DMS153 (cell line): ENCODE data around the gene ARHGEF3.
A peak's percentile ranks its signal among the peaks of the same experiment; 100 is the strongest.
"Not testable (repeated sequence)": the region's sequence is repeated elsewhere in the genome, so short reads cannot be mapped to it uniquely, and the experiment has no call there.

Experiments used
- DNase-seq: peaks from one replicate; lab custom pipeline; 2025; lab: John Stamatoyannopoulos, UW

The ARHGEF3 gene

DNA sequence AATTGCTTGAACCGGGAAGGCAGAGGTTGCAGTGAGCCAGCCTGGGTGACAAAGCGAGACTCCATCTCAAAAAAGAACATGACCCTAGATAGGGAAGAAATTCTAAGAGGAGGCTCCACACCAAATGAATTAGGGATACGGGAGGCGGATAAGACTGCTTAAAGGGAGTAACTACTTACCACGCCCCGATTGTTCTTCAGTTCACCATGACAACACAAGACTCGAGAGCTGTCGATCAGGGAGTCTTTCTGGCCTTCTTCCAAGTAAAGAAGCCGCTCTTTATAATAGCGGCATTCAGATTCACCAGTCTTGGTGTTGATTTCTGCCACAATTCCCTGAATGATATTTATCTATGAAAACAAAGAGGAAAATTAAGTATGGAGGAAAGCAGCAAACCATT, 64.7 kb downstream of the ARHGEF3 start:
- no peak for DNase-seq

DNA sequence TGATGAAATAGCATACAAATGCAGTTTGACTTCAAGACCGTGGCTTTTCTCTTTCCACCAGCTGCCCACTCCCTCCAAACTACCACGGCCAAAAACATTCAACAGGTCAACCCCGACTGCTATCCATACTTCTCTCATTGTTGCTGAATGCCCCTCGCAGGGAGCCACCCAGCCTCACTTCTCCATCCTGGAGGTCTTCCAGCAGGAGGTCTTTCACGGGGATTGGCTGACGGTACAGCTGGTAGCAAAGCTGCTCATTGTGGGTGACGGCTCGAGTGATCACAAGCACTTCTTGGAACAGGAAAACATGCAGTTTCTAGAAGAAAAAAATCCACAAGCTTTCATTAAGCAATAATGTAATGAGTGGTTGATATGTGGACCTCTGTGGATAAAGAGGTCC, 69.6 kb downstream of the ARHGEF3 start:
- no peak for DNase-seq

DNA sequence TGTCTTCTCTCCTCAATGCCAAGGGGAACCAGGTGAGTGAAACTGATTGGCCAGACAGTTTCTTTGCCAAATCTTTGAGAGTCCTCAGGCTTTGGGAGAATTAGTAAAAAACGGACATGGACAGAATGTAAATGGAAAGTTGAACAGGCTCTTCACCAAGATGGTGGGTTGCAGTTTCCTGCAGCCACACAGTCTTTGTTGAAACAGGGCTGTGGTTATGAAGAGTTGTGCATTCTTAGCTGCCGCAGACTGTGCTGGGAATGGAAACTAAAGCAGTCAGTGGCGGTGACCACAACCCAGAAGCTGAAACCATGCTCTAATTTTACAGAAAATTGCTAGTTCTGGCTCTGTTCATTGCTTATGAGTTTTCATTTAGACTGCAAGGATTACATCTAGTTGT, 76.6 kb downstream of the ARHGEF3 start:
- no peak for DNase-seq

DNA sequence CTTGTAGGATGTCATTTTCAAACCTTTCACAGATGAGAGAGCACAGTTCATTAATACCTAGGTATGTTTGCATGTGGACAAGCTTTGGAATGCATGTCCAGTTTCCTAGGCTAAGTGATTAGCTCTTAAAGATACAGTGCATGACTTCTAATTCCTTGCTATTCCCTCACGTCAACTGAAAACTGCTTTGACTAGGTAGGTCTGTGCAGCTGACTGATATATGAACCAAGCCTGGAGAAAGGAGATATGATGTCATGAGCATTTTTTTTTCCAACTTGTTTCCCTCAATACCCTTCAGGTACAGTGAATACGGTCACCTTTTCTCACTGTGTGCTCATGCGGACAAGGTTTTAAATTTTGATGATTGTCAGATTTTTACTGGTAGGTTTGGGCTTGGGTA, 77.1 kb downstream of the ARHGEF3 start:
- DNase-seq: no peak

DNA sequence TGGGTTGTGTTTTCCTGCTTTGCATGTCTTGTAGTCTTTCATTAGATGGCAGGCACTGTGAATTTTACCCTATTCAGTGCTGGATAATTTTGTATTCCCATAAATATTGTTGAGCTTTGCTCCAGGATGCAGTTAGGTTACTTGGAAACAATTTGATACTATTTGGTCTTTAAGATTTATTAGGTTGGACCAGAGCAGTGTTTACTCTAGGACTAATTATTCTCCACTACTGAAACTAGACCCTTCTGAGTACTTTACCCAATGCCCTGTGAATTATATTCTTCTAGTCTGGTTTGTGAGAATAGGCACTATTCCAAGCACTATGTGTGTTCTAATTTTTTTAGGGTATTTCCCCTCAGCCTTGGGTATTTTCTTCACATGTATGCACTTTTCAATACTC, 80.9 kb downstream of the ARHGEF3 start:
- no peak for DNase-seq

DNA sequence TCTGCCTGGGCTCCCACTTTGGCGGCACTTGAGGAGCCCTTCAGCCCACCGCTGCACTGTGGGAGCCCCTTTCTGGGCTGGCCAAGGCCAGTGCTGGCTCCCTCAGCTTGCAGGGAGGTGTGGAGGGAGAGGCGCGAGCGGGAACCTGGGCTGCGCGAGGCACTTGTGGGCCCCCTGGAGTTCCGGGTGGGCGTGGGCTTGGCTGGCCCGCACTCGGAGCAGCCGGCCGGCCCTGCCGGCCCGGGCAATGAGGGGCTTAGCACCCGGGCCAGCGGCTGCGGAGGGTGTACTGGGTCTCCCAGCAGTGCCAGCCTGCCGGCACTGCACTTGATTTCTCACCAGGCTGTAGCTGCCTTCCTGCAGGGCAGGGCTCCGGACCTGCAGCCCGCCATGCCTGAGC, 82.9 kb downstream of the ARHGEF3 start:
- DNase-seq: not testable (repeated sequence)

DNA sequence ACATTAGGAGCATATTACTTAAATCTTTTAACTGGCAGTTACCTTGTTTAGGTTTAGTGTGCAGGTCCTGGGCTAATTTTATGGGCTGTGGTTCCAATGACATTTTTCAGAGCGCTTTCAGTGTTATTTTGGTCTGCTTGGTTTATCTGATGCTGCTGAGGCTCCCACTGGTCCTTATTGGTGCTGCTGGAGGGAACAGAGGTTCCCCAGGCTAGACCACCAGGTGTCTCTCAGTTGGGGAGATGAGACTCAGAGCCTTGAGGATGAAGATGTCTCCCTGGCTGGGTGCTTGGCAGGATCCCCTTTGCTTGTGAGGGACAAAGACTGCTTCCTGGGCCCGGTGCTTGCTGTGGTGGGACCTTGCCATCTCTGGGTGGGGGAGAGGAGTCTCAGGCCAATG, 90.4 kb downstream of the ARHGEF3 start:
- no peak for DNase-seq

DNA sequence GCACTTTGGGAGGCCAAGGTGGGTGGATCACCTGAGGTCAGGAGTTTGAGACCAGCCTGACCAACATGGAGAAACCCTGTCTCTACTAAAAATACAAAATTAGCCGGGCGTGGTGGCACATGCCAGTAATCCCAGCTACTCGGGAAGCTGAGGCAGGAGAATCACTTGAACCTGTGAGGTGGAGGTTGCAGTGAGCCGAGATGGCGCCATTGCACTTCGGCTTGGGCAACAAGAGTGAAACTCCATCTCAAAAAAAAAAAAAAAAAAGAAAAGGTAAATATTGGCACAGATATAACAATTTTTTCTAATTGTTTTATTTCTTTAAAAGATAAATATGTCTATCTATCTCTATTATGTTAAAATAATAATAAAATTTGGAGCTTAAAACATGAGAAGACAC, 94.3 kb downstream of the ARHGEF3 start:
- not testable (repeated sequence) for DNase-seq

DNA sequence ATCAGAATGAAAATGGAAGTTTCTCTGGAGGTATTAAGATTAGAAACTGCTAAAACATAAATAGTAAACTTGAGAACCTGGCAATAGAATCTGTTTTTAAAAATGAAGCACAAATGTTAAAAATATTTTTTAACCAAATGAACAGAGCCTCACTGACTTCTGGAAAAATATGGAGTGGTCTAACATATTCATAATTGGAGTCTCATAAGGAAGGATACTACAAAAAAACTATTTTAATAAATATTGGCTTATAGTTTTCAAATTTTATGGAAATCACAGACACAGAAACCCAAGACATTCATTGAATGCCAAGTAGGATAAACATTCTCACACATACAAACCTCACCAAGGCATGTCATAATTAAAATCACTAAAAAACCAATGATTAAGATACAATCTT, 95.1 kb downstream of the ARHGEF3 start:
- no peak for DNase-seq

DNA sequence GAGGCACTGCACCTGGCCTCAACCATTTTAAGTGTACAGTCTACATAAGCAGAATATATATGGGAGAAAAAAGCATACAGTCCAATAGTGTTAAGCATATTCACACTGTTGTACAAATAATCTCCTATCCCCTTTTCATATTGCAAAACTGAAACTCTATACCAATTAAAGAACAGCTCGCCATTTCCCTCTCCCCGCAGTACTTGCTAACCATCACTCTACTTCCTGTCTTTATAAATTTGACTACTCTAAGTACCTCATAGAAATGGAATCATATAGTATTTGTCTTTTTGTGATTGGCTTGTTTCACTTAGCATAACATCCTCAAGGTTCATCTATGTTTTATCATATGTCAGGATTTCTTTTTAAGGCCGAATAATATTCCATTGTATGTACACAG, 97.0 kb downstream of the ARHGEF3 start:
- DNase-seq: no peak

DNA sequence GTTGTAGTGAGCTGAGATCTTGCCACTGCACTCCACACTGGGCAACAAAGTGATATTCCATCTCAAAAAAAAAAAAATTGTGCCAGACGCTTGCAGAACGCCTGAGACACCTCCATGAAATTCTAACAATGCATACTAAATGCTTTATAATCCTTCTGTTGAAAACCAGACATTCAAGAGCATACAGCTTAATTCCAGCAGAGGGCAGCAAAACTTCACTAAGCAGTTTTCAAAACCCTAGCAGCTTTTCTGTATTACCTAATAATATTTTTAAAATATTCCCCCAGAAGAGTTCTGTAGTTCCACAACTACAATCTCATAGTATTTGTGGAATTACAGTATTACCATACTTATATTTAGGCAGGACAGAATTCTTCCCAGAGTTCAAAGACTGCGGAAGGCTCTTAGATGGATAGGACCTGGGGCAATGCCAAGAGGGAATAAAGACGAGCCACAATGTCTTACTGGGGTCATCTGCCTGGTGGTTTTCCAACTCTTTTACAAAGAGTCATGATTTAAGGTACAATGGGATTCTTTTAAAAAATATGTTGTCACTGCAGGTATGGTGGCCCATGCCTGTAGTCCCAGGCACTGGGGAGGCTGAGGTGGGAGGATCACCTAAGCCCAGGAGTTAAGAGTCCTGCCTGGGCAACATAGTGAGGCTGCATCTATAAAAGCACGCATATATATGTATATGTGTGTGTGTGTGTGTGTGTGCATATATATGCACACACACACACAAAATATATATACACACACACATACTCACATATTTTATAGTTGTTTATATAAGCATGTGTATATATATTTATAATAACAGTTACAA, 99.0 kb downstream of the ARHGEF3 start:
- peak; percentile 4 for DNase-seq

DNA sequence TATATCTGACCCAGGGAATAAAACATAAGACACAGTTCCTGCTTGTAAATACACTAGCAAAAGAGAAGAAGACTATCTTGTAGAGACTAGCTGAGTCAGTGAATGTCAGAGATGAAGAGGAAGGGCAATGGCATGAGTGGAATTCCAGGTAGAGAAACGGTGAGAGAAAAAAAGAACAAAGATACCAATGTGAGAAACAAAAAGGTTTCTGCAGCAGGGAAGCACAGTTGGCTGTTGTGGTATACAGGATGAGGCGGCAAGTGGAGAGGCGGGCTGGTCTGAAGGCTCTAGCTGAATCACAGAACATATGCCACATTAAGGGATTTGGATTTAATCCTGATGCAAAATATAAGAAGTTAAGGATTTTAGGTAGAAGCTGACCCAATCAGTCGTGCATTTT, 101.6 kb downstream of the ARHGEF3 start:
- no peak for DNase-seq

DNA sequence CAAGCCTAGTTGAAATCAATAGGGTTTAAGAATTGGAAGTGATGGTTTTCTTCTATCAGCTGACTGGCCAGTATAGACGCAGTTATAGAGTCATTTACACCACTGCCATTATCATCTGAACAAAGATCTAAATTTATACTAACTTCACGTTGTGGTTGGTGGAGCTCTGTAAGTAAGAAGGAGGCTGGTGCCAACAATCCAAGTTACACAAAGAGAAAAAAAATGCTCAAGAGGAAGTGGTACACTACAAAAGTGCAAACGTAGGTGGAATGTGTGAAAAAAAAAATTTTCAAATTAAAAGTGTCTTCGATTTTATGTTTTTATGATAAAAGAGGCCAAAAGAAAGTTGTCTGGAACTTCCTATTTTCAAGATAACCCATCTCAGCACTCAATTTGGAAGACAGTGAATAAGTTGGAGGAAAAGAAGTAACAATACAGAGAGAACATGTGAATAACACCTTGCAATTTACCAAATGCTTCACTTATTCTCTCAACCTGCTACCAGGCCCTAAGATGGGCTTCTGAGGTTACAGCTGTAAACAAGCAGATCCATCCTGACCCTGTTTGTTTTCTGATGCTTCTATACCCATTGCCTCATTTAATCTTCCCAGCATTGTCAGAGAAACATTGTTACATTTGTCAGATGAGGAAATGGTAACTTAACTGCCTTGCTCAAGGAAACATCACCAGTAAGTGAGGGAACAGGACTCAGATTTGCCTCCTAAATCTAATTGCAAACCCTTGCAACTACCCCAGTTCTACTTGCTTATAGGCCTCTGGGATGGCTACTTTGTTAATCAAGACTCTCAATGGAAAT, 106.7 kb downstream of the ARHGEF3 start:
- no peak for DNase-seq

DNA sequence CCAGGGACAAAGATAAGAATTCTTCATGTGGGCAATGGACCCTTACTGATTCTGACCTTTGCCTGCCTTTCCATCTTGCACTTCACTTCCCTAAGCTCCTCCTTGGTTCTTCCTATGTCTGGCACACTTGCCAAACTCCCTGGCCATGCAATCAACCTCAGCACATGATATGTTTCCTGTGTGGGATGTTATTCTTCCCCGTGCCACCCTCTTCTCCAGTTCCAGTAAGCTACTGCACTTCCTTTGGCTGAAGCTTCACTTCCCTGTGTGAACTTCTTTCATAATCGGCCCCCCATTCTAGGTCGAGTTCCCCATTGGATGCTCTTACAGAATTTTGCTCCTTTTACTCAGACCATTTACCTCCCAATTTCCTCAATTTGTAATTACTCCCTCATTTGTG, 108.0 kb downstream of the ARHGEF3 start:
- DNase-seq: no peak

DNA sequence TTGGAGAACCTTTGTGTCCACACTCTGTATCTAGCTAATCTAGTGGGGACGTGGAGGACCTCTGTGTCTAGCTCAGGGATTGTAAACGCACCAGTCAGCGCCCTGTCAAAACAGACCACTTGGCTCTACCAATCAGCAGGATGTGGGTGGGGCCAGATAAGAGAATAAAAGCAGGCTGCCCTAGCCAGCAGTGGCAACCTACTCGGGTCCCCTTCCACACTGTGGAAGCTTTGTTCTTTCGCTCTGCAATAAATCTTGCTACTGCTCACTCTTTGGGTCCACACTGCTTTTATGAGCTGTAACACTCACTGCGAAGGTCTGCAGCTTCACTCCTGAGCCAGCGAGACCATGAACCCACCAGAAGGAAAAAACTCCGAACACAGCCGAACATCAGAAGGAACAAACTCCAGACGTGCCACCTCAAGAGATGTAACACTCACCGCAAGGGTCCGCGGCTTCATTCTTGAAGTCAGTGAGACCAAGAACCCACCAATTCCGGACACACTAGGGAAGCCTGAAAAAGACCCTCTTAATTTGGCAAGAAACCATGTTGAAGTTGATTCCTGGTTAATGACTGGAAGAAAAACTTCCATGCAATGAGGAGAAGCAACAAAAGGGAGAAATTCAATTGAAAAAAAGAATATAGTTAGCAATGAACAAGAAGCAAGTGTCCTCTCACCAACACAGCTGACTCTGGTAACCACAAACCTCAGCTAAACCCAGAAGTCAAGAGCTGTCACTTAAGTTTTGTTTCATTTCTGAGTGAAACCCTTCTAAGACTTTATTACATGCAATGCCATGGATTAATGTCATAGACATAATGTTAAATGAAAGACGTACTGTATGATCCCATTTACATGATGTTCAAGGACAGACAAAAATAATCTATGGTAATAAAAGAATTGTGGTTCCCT, 109.0 kb downstream of the ARHGEF3 start:
- DNase-seq: not testable (repeated sequence)

DNA sequence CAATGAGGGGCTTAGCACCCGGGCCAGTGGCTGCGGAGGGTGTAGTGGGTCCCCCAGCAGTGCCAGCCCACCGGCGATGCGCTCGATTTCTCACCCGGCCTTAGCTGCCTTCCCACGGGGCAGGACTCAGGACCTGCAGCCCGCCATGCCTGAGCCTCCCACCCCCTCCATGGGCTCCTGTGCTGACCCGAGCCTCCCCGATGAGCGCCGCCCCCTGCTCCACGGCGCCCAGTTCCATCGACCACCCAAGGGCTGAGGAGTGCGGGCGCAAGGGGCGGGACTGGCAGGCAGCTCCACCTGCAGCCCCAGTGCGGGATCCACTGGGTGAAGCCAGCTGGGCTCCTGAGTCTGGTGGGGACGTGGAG, 109.8 kb downstream of the ARHGEF3 start:
- DNase-seq: not testable (repeated sequence)

DNA sequence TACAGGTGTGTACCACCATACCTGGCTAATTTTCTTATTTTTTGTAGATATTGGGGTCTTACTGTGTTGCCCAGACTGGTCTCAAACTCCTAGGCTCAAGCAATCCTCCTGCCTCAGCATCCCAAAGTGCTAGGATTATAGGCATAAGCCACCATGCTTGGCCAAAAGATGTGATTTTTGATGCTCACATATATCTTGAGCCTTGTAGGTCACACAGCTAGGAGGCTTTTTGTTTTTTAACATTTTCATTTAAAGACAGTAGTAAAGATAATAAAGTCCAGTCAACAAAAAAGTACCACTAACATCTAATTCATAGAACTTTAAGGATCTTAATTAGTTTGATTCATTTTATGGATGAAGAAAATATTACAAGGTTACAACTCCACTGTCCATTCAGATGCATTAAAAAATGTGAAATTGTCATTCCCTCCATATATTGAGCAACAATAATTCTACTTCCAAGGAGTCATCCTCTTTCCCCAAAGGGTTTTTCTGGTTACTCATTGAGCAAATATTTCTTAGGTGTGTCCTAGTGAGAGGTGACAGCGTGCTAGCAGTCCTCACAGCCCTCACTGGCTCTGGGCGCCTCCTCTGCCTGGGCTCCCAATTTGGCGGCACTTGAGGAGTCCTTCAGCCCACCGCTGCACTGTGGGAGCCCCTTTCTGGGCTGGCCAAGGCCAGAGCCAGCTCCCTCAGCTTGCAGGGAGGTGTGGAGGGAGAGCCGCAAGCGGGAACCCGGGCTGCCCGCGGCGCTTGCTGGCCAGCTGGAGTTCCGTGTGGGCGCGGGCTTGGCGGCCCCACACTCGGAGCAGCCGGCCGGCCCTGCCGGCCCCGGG, 110.4 kb downstream of the ARHGEF3 start:
- DNase-seq: no peak

DNA sequence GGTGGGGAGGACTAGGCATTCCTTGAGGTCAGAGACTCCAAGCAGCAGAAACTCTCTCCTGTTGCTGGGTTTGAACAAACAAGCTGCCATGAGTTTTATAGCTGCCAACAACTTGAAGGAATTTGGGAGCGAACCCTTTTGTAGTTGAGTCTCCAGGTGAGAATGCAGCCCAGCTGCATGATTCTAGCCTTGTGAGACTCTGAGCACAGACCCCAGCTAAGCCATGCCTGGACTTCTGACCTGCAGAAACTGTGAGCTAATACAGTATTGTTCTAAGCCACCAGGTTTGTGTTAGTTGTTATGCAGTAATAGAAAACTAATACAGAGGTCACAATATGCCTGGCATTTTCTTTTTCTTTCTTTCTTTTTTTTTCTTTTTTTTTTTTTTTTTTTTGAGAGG, 112.4 kb downstream of the ARHGEF3 start:
- DNase-seq: no peak

DNA sequence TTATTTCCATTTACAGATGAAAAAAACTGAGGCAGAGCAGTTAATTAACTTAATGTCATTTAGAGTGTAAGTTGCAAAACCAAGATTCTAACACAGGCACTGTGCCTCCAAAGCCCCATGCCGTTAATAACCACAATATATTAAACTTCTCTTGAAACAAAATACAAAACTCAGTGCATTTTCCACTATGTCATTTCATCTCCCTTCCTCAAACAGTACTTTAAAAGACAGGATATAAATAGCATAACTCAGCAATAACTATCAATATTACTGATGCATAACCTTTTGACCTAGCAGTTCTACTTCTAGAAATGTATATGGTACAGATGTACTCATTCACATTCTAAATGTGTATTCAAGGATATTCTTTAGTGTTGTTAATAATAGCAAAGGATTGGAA, 113.6 kb downstream of the ARHGEF3 start:
- DNase-seq: no peak

DNA sequence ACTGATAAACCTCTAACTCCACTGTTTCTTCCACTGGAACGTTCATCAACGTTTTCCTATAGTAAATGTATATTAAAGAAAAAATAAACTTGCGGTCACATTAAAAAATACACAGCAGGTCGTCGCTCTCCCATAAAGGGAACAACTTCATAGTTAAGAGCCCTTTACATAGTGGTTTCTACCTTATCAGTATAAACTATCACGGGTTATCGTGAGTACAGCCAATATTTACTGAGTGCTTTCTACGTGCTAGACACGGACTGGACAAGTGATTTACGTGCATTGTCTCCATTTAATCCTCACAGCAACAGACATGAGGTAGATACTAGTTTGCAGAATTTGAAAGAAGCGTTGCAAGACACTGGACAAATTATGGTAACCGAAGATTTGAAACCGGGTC, 117.7 kb downstream of the ARHGEF3 start:
- peak; percentile 0 for DNase-seq

DNA sequence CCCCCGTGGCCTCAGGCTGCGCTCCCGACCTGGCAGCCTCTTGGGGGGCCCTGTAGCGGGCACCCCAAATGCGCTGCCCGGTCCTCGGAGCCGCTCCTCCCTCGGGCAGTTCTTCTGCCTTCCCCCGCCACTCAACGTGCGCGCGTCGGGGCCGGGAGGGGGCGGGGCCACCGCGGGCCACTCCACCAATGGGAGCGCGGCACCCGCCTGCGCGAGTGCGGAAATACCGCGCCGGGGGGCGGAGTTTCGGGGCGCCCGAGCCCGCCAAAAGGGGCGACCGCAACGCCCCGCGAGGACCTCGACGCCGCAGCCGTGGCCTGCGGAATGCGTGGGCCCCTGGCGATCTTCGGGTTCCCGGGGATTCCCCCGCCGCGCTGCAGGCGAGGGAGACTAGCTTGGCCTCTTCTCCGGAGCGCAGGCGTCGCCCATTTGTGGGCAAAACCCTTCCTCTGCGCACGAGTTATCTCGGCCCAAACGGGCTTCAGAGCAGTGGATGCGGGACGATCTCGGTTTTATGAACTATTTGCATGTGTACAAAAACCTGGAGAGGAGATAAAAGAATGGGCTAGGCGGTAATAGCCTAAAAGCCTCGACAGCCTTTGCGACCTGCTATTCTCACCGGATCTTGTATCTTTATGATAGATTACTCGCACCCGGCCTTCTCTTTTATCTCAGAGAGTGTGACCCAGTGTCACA, 118.5 kb downstream of the ARHGEF3 start, which contains the start of gene TASOR:
Gene TASOR (minus strand): TSS at position 144 of the 696 bp plus-strand sequence. CDS start 259 bp downstream, outside the sequence.
- DNase-seq: peak; percentile 47
